HepG2 (cell line): ENCODE measurements around the gene METTL23. TPM values are rescaled to one million over a fixed set of nuclear protein-coding genes. Genes with fewer than 3 reads are reported as not detected.

Source experiments
- CENPT ChIP-seq: sonication (generic); formaldehyde crosslinking; IDR thresholded peaks from 2 replicates; pipeline ENCODE4 v1.8.0; 2022; ENCODE audit warnings: low read depth, mild to moderate bottlenecking, moderate library complexity, missing genetic modification reagents
- FOXK1 ChIP-seq: sonication (generic); formaldehyde crosslinking; IDR thresholded peaks from 2 replicates; pipeline ENCODE4 v1.4.0; 2020; ENCODE audit warnings: low read depth, missing genetic modification reagents, borderline replicate concordance
- HOXA7 ChIP-seq: sonication (generic); formaldehyde crosslinking; IDR thresholded peaks from 2 replicates; pipeline ENCODE4 v1.8.1; 2022; ENCODE audit warnings: mild to moderate bottlenecking, missing genetic modification reagents, moderate library complexity
- KAT7 ChIP-seq: IDR thresholded peaks from 2 replicates; pipeline ENCODE4 v1.6.1; 2018; ENCODE audit warnings: borderline replicate concordance, missing compliant biosample characterization
- PCBP2 ChIP-seq: fragments of 200-400 bp; formaldehyde crosslinking; optimal IDR thresholded peaks from 2 replicates; pipeline ENCODE3; 2018; ENCODE audit warnings: low read length, low read depth; ENCODE audit not compliant: poor library complexity, severe bottlenecking
- PHF21A ChIP-seq: sonication (generic); formaldehyde crosslinking; IDR thresholded peaks from 2 replicates; pipeline ENCODE4 v1.5.0; 2020; ENCODE audit warnings: mild to moderate bottlenecking, missing genetic modification reagents
- RARA ChIP-seq: IDR thresholded peaks from 2 replicates; pipeline ENCODE4 v1.6.1; 2016; ENCODE audit warnings: missing genetic modification reagents, missing compliant biosample characterization
- RFX1 ChIP-seq: fragments of 450-650 bp; IDR thresholded peaks from 2 replicates; pipeline ENCODE4 v1.6.1; 2017
- SMAD9 ChIP-seq: sonication (generic); formaldehyde crosslinking; IDR thresholded peaks from 2 replicates; pipeline ENCODE4 v1.5.1; 2020; ENCODE audit warnings: mild to moderate bottlenecking, missing genetic modification reagents
- SPEN ChIP-seq: sonication (generic); formaldehyde crosslinking; IDR thresholded peaks from 2 replicates; pipeline ENCODE4 v1.5.1; 2020; ENCODE audit warnings: low read depth, mild to moderate bottlenecking, missing genetic modification reagents
- SRY ChIP-seq: sonication (generic); formaldehyde crosslinking; IDR thresholded peaks from 2 replicates; pipeline ENCODE4 v1.8.0; 2022; ENCODE audit warnings: mild to moderate bottlenecking, missing genetic modification reagents
- SYNCRIP ChIP-seq: fragments of 200-400 bp; formaldehyde crosslinking; IDR thresholded peaks from 2 replicates; pipeline ENCODE4 v1.6.1; 2018; ENCODE audit warnings: mild to moderate bottlenecking, low read depth, low read length; ENCODE audit not compliant: insufficient read depth
- TARDBP ChIP-seq: sonication (generic); formaldehyde crosslinking; IDR thresholded peaks from 2 replicates; pipeline ENCODE4 v1.8.0; 2022; ENCODE audit warnings: mild to moderate bottlenecking, missing genetic modification reagents
- ZNF605 ChIP-seq: sonication (generic); formaldehyde crosslinking; IDR thresholded peaks from 2 replicates; pipeline ENCODE4 v1.8.0; 2022; ENCODE audit warnings: mild to moderate bottlenecking, missing genetic modification reagents
- ZNF652 ChIP-seq: IDR thresholded peaks from 2 replicates; pipeline ENCODE4 v1.6.1; 2016; ENCODE audit warnings: low read depth, borderline replicate concordance
- ZNF737 ChIP-seq: sonication (generic); formaldehyde crosslinking; IDR thresholded peaks from 2 replicates; pipeline ENCODE4 v1.5.0; 2020; ENCODE audit warnings: missing genetic modification reagents, mild to moderate bottlenecking, borderline replicate concordance
- ZNF746 ChIP-seq: sonication (generic); formaldehyde crosslinking; IDR thresholded peaks from 2 replicates; pipeline ENCODE4 v1.8.0; 2022; ENCODE audit warnings: mild to moderate bottlenecking, missing genetic modification reagents
- polyA plus RNA-seq, 8 experiments: library from polyadenylated mRNA; depleted of rRNA in 3 of 8; stranded (reverse) in 7 of 8; unstranded in 1 of 8; fragments of >200 nt; fragmentation: Illumina TruSeq in 4 of 8; extraction: Trizol in 4 of 8; gene quantifications; 2 replicates each; pipeline versions ENCODE4 v1.2.1 to v1.2.3, GENCODE V29; 2011 to 2016; ENCODE audit warnings: low read depth in 4 of 8, missing spikeins in 1 of 8, mixed read lengths in 1 of 8; ENCODE audit not compliant: insufficient read depth in 1 of 8
- total RNA-seq, 5 experiments: library from RNA; depleted of rRNA; stranded (reverse); fragments of >200 nt; fragmentation: Illumina TruSeq; extraction: Trizol; gene quantifications; 2 replicates each; pipeline ENCODE4 v1.2.3, GENCODE V29; 2016; ENCODE audit warnings: low read depth in 1 of 5
- TF ChIP-seq, protein P1 (sequence below): sonication (generic); formaldehyde crosslinking; IDR thresholded peaks from 2 replicates; pipeline ENCODE4 v1.4.0; 2020; ENCODE audit warnings: missing genetic modification reagents
- TF ChIP-seq, protein P2 (sequence below), 2 experiments: fragments of 450-650 bp in 1 of 2; sonication (generic) in 1 of 2; formaldehyde crosslinking in 1 of 2; IDR thresholded peaks; 2 replicates each; pipeline versions ENCODE4 v1.6.1 to v1.8.0; 2016 to 2022; ENCODE audit warnings: antibody characterized with exemption in 1 of 2, mild to moderate bottlenecking in 1 of 2, missing genetic modification reagents in 1 of 2

METTL23 gene
- total and polyA plus RNA-seq, 2 of the 13 experiments (the other 11 are each of a cell fraction or from before 2014, with no cell fraction given): 39.9 to 104 TPM

DNA sequence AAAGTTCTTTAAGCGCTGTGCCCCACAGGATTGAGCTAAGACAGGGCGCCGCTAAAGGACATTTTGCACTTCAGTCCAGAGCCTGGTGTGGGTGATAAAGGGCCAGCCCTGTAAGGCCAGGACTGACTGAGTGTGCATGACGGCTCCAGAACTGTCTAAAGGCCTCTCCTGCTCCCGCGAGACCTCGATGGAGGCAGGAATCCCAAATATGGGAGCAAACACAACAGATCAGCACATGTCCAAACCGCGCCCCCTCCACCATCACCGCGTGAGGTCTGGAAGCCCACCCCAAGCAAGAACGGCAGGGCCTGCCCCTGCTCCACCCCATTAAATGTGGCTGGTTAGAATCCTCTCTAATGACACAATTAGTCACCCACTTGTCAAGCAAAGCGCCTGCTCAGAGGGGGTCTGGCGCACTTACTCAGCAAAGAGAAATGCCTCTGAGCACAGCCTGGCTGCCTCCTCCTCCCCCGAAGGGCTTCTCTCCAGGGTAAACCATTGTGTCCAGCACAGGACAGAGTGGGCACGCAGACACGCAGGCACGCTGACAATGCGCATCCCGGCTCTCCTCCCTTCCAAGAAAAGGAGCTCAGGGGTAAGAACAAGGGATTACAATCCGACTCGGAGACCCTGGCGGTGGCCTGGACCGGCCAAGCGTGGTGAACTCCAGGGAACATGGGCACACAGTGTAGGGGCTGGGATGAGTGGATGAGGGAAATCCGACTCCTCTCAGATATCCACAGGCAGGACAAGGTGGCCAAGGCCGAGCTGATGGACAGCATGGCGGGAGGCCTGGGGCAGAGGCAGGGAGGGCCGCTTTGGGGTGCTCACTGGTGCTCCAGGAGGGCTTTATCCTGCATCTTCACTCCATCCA lies 17.3 kb upstream of the METTL23 start (continued):
- TF ChIP-seq SYNCRIP (no peak), ZNF605 (CRISPR knock-in tag) (no peak), ZNF652 (CRISPR knock-in tag) (no peak), KAT7 (CRISPR knock-in tag) (0 out of 2 replicates have a peak, but pooled peaks have one; percentile 8), PHF21A (no peak), SPEN (no peak), CENPT (CRISPR knock-in tag) (no peak), PCBP2 (no peak), HOXA7 (CRISPR knock-in tag) (no peak), RFX1 (no peak), SMAD9 (CRISPR knock-in tag) (no peak), RARA (CRISPR knock-in tag) (no peak), ZNF737 (CRISPR knock-in tag) (no peak), SRY (CRISPR knock-in tag) (no peak), ZNF746 (CRISPR knock-in tag) (no peak), FOXK1 (CRISPR knock-in tag) (0 out of 2 replicates have a peak, but pooled peaks have one; percentile 17), TARDBP (CRISPR knock-in tag) (no peak)
- TF ChIP-seq, protein P1, sequence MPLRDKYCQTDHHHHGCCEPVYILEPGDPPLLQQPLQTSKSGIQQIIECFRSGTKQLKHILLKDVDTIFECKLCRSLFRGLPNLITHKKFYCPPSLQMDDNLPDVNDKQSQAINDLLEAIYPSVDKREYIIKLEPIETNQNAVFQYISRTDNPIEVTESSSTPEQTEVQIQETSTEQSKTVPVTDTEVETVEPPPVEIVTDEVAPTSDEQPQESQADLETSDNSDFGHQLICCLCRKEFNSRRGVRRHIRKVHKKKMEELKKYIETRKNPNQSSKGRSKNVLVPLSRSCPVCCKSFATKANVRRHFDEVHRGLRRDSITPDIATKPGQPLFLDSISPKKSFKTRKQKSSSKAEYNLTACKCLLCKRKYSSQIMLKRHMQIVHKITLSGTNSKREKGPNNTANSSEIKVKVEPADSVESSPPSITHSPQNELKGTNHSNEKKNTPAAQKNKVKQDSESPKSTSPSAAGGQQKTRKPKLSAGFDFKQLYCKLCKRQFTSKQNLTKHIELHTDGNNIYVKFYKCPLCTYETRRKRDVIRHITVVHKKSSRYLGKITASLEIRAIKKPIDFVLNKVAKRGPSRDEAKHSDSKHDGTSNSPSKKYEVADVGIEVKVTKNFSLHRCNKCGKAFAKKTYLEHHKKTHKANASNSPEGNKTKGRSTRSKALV (CRISPR knock-in tag): no peak
- TF ChIP-seq, protein P2, sequence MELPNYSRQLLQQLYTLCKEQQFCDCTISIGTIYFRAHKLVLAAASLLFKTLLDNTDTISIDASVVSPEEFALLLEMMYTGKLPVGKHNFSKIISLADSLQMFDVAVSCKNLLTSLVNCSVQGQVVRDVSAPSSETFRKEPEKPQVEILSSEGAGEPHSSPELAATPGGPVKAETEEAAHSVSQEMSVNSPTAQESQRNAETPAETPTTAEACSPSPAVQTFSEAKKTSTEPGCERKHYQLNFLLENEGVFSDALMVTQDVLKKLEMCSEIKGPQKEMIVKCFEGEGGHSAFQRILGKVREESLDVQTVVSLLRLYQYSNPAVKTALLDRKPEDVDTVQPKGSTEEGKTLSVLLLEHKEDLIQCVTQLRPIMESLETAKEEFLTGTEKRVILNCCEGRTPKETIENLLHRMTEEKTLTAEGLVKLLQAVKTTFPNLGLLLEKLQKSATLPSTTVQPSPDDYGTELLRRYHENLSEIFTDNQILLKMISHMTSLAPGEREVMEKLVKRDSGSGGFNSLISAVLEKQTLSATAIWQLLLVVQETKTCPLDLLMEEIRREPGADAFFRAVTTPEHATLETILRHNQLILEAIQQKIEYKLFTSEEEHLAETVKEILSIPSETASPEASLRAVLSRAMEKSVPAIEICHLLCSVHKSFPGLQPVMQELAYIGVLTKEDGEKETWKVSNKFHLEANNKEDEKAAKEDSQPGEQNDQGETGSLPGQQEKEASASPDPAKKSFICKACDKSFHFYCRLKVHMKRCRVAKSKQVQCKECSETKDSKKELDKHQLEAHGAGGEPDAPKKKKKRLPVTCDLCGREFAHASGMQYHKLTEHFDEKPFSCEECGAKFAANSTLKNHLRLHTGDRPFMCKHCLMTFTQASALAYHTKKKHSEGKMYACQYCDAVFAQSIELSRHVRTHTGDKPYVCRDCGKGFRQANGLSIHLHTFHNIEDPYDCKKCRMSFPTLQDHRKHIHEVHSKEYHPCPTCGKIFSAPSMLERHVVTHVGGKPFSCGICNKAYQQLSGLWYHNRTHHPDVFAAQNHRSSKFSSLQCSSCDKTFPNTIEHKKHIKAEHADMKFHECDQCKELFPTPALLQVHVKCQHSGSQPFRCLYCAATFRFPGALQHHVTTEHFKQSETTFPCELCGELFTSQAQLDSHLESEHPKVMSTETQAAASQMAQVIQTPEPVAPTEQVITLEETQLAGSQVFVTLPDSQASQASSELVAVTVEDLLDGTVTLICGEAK (IDR thresholded peaks at IDR 0.05): no peak
- TF ChIP-seq, protein P2 (CRISPR knock-in tag; IDR thresholded peaks at IDR 0.05): no peak
